ENCODE data around the gene MAD2L2. TPM values are rescaled to one million over a fixed set of nuclear protein-coding genes. Genes with fewer than 3 reads are reported as not detected.

The MAD2L2 gene
- total and polyA plus RNA-seq, 9 of the 15 experiments (the other 6 are each of a cell fraction or from before 2014, with no cell fraction given): 12.4 to 286 (median 143) TPM

GRCh38 chr1:11670747-11671146, 10.2 kb downstream of the MAD2L2 start (continued):
- TF ChIP-seq MLLT1 (IDR thresholded peaks at IDR 0.05): peak in 1 of 2 experiments; percentile 31; a peak in 1 of 4 replicates

- 96% methylated on average over 9 of the region's 14 CpGs for WGBS (ENCODE audit: insufficient coverage, low coverage, missing lambda C conversion rate)
- Histone ChIP-seq H3K4me3 (no peak overlapping the region), H3K9ac (ENCODE audit: insufficient read depth in 1 of 2, low read depth in 2 of 2, low read length in 2 of 2) (peak overlapping the region in 1 of 2 experiments; percentile 60; a peak in 1 of 4 replicates), H3K36me3 (ENCODE audit: control insufficient read depth, insufficient read depth, low read length) (peaks cover 52% of the 10 kb centered on the region; the same call in 2 of the 3 replicates), H3K9me1 (ENCODE audit: control insufficient read depth, insufficient read depth, low read length) (peaks cover 8% of the 10 kb centered on the region), H4K20me1 (replicated peaks; ENCODE audit: control insufficient read depth, insufficient read depth, low read length) (peaks cover 8% of the 10 kb centered on the region), H3K4me1 (replicated peaks in 1 of 2; ENCODE audit: control insufficient read depth in 2 of 2, insufficient read depth in 2 of 2, low read length in 2 of 2) (peaks cover 24 to 59% of the 10 kb centered on the region in 2 experiments), H3K9me3 (replicated peaks; ENCODE audit: control insufficient read depth, insufficient read depth, low read depth, low read length) (no peaks in the 10 kb centered on the region), H3K4me2 (ENCODE audit: insufficient read depth, low read length) (no peak overlapping the region), H3K27ac (ENCODE audit: extremely low read depth, low read depth, low read length) (no peak overlapping the region), H2AFZ (ENCODE audit: low read depth, low read length) (no peak overlapping the region), H3K79me2 (ENCODE audit: control insufficient read depth, insufficient read depth, low read length) (peaks cover 7% of the 10 kb centered on the region), H3K27me3 (ENCODE audit: control insufficient read depth in 2 of 2, insufficient read depth in 2 of 2, low read length in 2 of 2) (no peaks in the 10 kb centered on the region)
- in situ Hi-C loops (cut with MboI): no loop called here
- ChIA-PET POLR2A (interaction anchor here (0.5 to 1.3 kb wide), 4 partner anchors 8 to 239 kb away, joined by 3 to 4 read pairs (median 4); no protein-coding TSS in a partner anchor), CTCF (ENCODE audit: low intra/inter-chr PET ratio) (no interaction called here)
- FAIRE-seq: no peak
- BruUV-seq (replicated peaks): no TSS peak
- DNase-seq (ENCODE audit: extremely low read depth in 1 of 4, low spot score in 3 of 4): no peak
- ATAC-seq: no peak
- intact Hi-C loops (cut with micrococcal nuclease): loop anchor here (10.0 kb wide), 1 partner anchor 216 kb away; no protein-coding TSS in a partner anchor
- no peak for TF ChIP-seq TRIM25 (IDR thresholded peaks at IDR 0.05; ENCODE audit: borderline replicate concordance)
- TF ChIP-seq KAT2B (IDR thresholded peaks at IDR 0.05; ENCODE audit: low read depth, low read length): no peak
- TF ChIP-seq HBP1 (CRISPR knock-in tag; IDR thresholded peaks at IDR 0.05): no peak
- TF ChIP-seq RFX7 (CRISPR knock-in tag; IDR thresholded peaks at IDR 0.05): no peak
- peak; percentile 61 for TF ChIP-seq ZBTB33 (CRISPR knock-in tag; IDR thresholded peaks at IDR 0.05)
- no peak for TF ChIP-seq ZZZ3 (IDR thresholded peaks at IDR 0.05)
- TF ChIP-seq KLF16 (IDR thresholded peaks at IDR 0.05): no peak
- no peak for TF ChIP-seq LEF1 (IDR thresholded peaks at IDR 0.05)
- no peak for TF ChIP-seq ERF (CRISPR knock-in tag; IDR thresholded peaks at IDR 0.05)
- no peak for TF ChIP-seq ZNF668 (CRISPR knock-in tag; IDR thresholded peaks at IDR 0.05)
These were observed 12.4 kb downstream of the MAD2L2 start for GRCh38 chr1:11668516-11668915.
